Smooth muscle cell (in vitro differentiated cells): ENCODE results near the gene NSF. TPM values are rescaled to one million over a fixed set of nuclear protein-coding genes. Genes with fewer than 3 reads are reported as not detected.
"Not testable (repeated sequence)": the region's sequence is repeated elsewhere in the genome, so short reads cannot be mapped to it uniquely, and the experiment has no call there.

Source experiments
- DNase-seq: peaks from one replicate; lab custom pipeline; 2025; ENCODE audit not compliant: unreplicated experiment; lab: John Stamatoyannopoulos, UW
- H2AFZ ChIP-seq: fragments of 200-600 bp; sonication (generic); 2 replicates; pipeline ENCODE4 v1.6.0; 2016; ENCODE audit warnings: antibody characterized with exemption, low read depth, mild to moderate bottlenecking
- H3F3A ChIP-seq: fragments of 200-600 bp; sonication (generic); 2 replicates; pipeline ENCODE4 v1.6.0; 2017; ENCODE audit warnings: antibody characterized with exemption, low read depth
- H3K27ac ChIP-seq: fragments of 200-600 bp; sonication (generic); 2 replicates; pipeline ENCODE4 v1.5.1; 2016; ENCODE audit warnings: low read depth, mild to moderate bottlenecking
- H3K27me3 ChIP-seq: fragments of 200-600 bp; sonication (generic); 2 replicates; pipeline ENCODE4 v1.6.1; 2016; ENCODE audit warnings: low read depth, mild to moderate bottlenecking
- H3K36me3 ChIP-seq: fragments of 200-600 bp; sonication (generic); 2 replicates; pipeline ENCODE4 v1.5.1; 2016; ENCODE audit warnings: low read depth
- H3K4me1 ChIP-seq: fragments of 200-600 bp; sonication (generic); 2 replicates; pipeline ENCODE4 v1.5.1; 2016; ENCODE audit warnings: low read depth
- H3K4me2 ChIP-seq: fragments of 200-600 bp; sonication (generic); 2 replicates; pipeline ENCODE4 v1.6.0; 2016; ENCODE audit warnings: mild to moderate bottlenecking
- H3K4me3 ChIP-seq: fragments of 200-600 bp; sonication (generic); 2 replicates; pipeline ENCODE4 v1.5.1; 2016; ENCODE audit warnings: mild to moderate bottlenecking
- H3K79me2 ChIP-seq: fragments of 200-600 bp; sonication (generic); 2 replicates; pipeline ENCODE4 v1.6.0; 2016; ENCODE audit warnings: low read depth, mild to moderate bottlenecking
- H3K9ac ChIP-seq: fragments of 200-600 bp; sonication (generic); 2 replicates; pipeline ENCODE4 v1.6.0; 2016; ENCODE audit warnings: low read depth
- H3K9me3 ChIP-seq: fragments of 200-600 bp; sonication (generic); replicated peaks from 2 replicates; pipeline ENCODE4 v1.5.1; 2016; ENCODE audit warnings: low read depth
- H4K20me1 ChIP-seq: fragments of 200-600 bp; sonication (generic); 2 replicates; pipeline ENCODE4 v1.6.0; 2016; ENCODE audit warnings: low read depth
- WGBS: methylation state at CpG from one replicate; pipeline ENCODE4 v1.1.7; 2016; ENCODE audit warnings: low lambda C conversion rate; 5-methylcytosine and 5-hydroxymethylcytosine counted together
- polyA plus RNA-seq: library from polyadenylated mRNA; unstranded; fragments of >200 nt; fragmentation: Nextera tagmentation; extraction: Ambion mirVana; gene quantifications from 2 replicates; pipeline ENCODE4 v1.2.1, GENCODE V29; 2016
- total RNA-seq: library from RNA; depleted of rRNA; stranded (reverse); fragments of >200 nt; gene quantifications from 2 replicates; pipeline ENCODE4 v1.2.3, GENCODE V29; 2014
- TF ChIP-seq, protein P1 (sequence below): fragments of 200-600 bp; sonication (generic); IDR thresholded peaks from 2 replicates; pipeline ENCODE4 v1.5.1; 2017; ENCODE audit warnings: borderline replicate concordance, mild to moderate bottlenecking, antibody characterized with exemption; ENCODE audit not compliant: insufficient read depth, poor library complexity, severe bottlenecking

NSF gene
- total and polyA plus RNA-seq, 2 experiments from 2014 or later, result 27.7 to 34.0 TPM

DNA sequence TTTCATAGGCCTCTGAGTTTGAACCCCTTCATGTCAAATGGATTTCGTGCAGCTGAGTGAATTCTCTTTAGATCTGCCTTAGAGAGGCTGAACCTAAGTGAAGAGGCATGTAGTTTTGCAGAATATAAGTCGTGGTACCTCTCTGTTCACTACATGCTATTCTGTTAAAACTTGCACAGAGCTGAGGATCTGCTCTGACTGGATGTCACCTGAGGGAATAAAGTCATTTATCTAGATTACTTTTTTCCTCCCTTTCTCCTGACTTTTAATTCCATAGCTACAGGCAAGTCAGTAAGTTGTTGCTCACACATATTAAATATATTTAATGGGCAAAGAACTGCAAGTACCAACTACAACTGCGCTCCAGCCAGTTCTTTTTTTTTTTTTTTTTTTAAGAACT lies 163.3 kb downstream of the NSF start:
- TF ChIP-seq, protein P1, sequence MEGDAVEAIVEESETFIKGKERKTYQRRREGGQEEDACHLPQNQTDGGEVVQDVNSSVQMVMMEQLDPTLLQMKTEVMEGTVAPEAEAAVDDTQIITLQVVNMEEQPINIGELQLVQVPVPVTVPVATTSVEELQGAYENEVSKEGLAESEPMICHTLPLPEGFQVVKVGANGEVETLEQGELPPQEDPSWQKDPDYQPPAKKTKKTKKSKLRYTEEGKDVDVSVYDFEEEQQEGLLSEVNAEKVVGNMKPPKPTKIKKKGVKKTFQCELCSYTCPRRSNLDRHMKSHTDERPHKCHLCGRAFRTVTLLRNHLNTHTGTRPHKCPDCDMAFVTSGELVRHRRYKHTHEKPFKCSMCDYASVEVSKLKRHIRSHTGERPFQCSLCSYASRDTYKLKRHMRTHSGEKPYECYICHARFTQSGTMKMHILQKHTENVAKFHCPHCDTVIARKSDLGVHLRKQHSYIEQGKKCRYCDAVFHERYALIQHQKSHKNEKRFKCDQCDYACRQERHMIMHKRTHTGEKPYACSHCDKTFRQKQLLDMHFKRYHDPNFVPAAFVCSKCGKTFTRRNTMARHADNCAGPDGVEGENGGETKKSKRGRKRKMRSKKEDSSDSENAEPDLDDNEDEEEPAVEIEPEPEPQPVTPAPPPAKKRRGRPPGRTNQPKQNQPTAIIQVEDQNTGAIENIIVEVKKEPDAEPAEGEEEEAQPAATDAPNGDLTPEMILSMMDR, result no peak
- no peaks in the 10 kb centered on the region for H3K27me3 ChIP-seq
- H3K4me1 ChIP-seq, result no peaks in the 10 kb centered on the region
- no peaks in the 10 kb centered on the region for H3K9me3 ChIP-seq
- no peak for DNase-seq
- H4K20me1 ChIP-seq, result no peaks in the 10 kb centered on the region
- H2AFZ ChIP-seq, result no peak overlapping the region
- no peak overlapping the region for H3K4me3 ChIP-seq
- no peak overlapping the region for H3K4me2 ChIP-seq
- H3K9ac ChIP-seq, result no peak overlapping the region
- no peaks in the 10 kb centered on the region for H3F3A ChIP-seq
- H3K36me3 ChIP-seq, result no peaks in the 10 kb centered on the region
- 98% methylated on average over 3 of the region's 3 CpGs for WGBS
- no peaks in the 10 kb centered on the region for H3K79me2 ChIP-seq
- no peak overlapping the region for H3K27ac ChIP-seq

DNA sequence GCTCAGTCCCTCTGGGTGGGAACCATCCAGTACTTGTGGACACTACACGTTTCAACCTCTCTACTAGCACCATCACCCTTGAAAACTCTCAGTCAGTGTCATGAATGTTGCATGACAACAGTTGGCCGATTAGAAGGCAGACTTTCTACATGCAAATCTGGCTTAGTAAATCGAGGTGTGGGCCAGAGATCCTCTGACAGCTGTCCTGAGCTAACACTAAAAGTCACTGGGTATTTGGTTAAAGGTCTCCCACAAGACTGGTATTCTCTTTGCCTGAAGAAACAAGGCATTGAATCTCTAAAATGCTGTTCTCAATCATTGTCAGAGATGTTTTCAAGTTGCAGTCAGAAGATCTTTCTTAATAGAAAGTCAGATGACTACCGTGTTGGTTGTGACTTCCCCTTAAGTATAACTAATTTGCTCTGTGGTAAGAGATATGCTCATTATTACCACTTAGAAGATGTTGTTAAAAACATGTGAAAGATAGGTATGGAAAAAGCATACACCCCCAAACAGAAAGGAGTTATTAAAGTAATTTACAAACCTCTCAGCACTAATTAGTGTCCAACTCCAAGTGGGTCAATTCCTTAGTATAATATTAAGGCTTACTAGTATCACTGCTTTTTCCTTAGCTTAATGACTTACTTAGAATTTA lies 165.7 kb downstream of the NSF start:
- TF ChIP-seq, protein P1, result no peak
- no peaks in the 10 kb centered on the region for H3F3A ChIP-seq
- no peak overlapping the region for H3K27ac ChIP-seq
- H3K79me2 ChIP-seq, result no peaks in the 10 kb centered on the region
- no peak overlapping the region for H3K4me2 ChIP-seq
- no peaks in the 10 kb centered on the region for H3K4me1 ChIP-seq
- DNase-seq, result no peak
- no peak overlapping the region for H2AFZ ChIP-seq
- H3K4me3 ChIP-seq, result no peak overlapping the region
- no peaks in the 10 kb centered on the region for H3K36me3 ChIP-seq
- no peaks in the 10 kb centered on the region for H3K27me3 ChIP-seq
- WGBS, result 87% methylated on average over 4 of the region's 4 CpGs
- H3K9me3 ChIP-seq, result no peaks in the 10 kb centered on the region
- H4K20me1 ChIP-seq, result no peaks in the 10 kb centered on the region
- H3K9ac ChIP-seq, result no peak overlapping the region

DNA sequence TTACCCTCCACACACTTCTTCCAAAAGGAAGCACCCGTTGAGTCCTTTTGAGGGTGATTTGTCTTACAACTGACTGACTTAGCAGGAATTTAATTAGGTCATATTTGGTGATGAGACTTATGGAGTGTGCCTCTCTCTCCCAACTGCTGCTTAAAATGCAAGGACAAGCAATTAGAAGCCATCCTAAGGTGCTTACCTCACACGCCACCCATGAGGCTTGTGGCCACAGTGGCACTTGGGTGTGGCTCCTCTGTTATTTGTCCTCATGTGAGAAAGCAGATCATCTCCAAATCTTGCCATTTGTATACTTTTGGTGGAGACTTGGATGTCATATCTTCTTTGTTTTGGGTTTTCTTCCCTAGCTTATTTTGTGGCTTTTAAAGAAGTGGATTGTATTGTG lies 166.4 kb downstream of the NSF start:
- TF ChIP-seq, protein P1, result no peak
- 92% methylated on average over 2 of the region's 2 CpGs for WGBS

DNA sequence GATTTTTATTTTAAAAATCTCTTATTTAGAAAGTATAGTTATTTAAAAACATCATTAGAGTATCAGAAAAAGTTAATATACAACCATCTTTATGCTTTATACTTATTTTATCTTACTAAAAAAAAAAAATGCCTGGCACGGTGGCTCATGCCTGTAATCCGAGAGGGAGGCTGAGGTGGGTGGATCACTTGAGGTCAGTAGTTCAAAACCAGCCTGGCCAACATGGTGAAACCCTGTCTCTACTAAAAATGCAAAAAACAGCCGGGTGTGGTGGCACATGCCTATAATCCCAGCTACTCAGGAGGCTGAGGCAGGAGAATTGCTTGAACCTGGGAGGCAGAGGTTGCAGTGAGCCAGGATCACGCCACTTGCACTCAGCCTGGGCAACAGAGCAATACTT lies 167.1 kb downstream of the NSF start:
- H3K27ac ChIP-seq, H3K9me3 ChIP-seq, H4K20me1 ChIP-seq, DNase-seq, H3F3A ChIP-seq, H3K79me2 ChIP-seq, H3K36me3 ChIP-seq, H3K4me1 ChIP-seq, H3K27me3 ChIP-seq, H3K4me3 ChIP-seq, H2AFZ ChIP-seq, H3K4me2 ChIP-seq, H3K9ac ChIP-seq: not testable (repeated sequence)
- WGBS, result 88% methylated on average over 4 of the region's 4 CpGs

More for the DNA sequence above, 166.4 kb downstream of the NSF start:
- Histone ChIP-seq H3K4me1 (no peaks in the 10 kb centered on the region), H3K36me3 (no peaks in the 10 kb centered on the region), H3K4me3 (no peak overlapping the region), H3K79me2 (no peaks in the 10 kb centered on the region), H3K9me3 (no peaks in the 10 kb centered on the region), H3K4me2 (no peak overlapping the region), H4K20me1 (no peaks in the 10 kb centered on the region), H3K27ac (no peak overlapping the region), H3K27me3 (no peaks in the 10 kb centered on the region), H3K9ac (no peak overlapping the region), H3F3A (no peaks in the 10 kb centered on the region), H2AFZ (no peak overlapping the region)
- DNase-seq, result no peak
